Suprapubic skin (tissue), 4 donors: ENCODE results near the gene DAP. TPM values are rescaled to one million over a fixed set of nuclear protein-coding genes. Genes with fewer than 3 reads are reported as not detected.
"Not testable (repeated sequence)": the region's sequence is repeated elsewhere in the genome, so short reads cannot be mapped to it uniquely, and the experiment has no call there.

Experiments used
- DNase-seq, 2 donors: peaks; one replicate each; pipeline ENCODE4 v3.0.0-alpha.2; 2019; ENCODE audit warnings: low spot score in 2 of 2
- H3K27ac ChIP-seq: fragments of 200-600 bp; sonication (generic); one replicate; pipeline ENCODE4 v1.5.1; 2019
- H3K27me3 ChIP-seq: fragments of 200-600 bp; sonication (generic); one replicate; pipeline ENCODE4 v1.5.1; 2019
- H3K36me3 ChIP-seq: fragments of 200-600 bp; sonication (generic); one replicate; pipeline ENCODE4 v1.5.1; 2019
- H3K4me1 ChIP-seq: fragments of 200-600 bp; sonication (generic); one replicate; pipeline ENCODE4 v1.5.1; 2019
- H3K4me3 ChIP-seq: fragments of 200-600 bp; sonication (generic); one replicate; pipeline ENCODE4 v1.5.1; 2019; ENCODE audit warnings: mild to moderate bottlenecking
- H3K9me3 ChIP-seq: fragments of 200-600 bp; sonication (generic); one replicate; pipeline ENCODE4 v1.5.1; 2019
- CTCF ChIP-seq, 2 donors: fragments of 200-600 bp in 1 of 2; fragments of 450-650 bp in 1 of 2; sonication (generic) in 1 of 2; IDR thresholded peaks; one replicate each; pipeline ENCODE4 v1.5.1; 2016 to 2019; ENCODE audit warnings: antibody characterized with exemption in 2 of 2, mild to moderate bottlenecking in 1 of 2, moderate library complexity in 1 of 2
- EP300 ChIP-seq: sonication (generic); formaldehyde crosslinking; IDR thresholded peaks from one replicate; pipeline ENCODE4 v1.6.1; 2017; ENCODE audit warnings: antibody characterized with exemption
- POLR2A ChIP-seq, 2 donors: fragments of 450-650 bp; IDR thresholded peaks; one replicate each; pipeline ENCODE4 v1.6.1; 2017; ENCODE audit warnings: antibody characterized with exemption in 2 of 2, mild to moderate bottlenecking in 2 of 2, moderate library complexity in 2 of 2
- POLR2AphosphoS5 ChIP-seq, 3 donors: sonication (generic); formaldehyde crosslinking; IDR thresholded peaks; one replicate each; pipeline ENCODE4 v1.6.1; 2017; ENCODE audit warnings: antibody characterized with exemption in 3 of 3
- WGBS: methylation state at CpG from one replicate; pipeline ENCODE4 v1.1.5; 2018; 5-methylcytosine and 5-hydroxymethylcytosine counted together
- total RNA-seq, 4 donors: library from RNA; depleted of rRNA; stranded (reverse); fragments of >200 nt; gene quantifications; one replicate each; pipeline ENCODE4 v1.1.0, GENCODE V29; 2016

DAP gene
- total RNA-seq, 4 donors from 2014 or later: 37.8 to 71.7 (median 56.4) TPM

GRCh38 chr5:10634050-10634449 lies 127.0 kb downstream of the DAP start:
- no peak overlapping the region for H3K27ac ChIP-seq
- TF ChIP-seq POLR2A (IDR thresholded peaks at IDR 0.05): no peak
- no peaks in the 10 kb centered on the region for H3K27me3 ChIP-seq
- peak in 1 of 2 donors; percentile 41 for DNase-seq
- no peaks in the 10 kb centered on the region for H3K9me3 ChIP-seq
- no peaks in the 10 kb centered on the region for H3K36me3 ChIP-seq
- WGBS: 71% methylated on average over 4 of the region's 4 CpGs
- H3K4me3 ChIP-seq: no peak overlapping the region
- H3K4me1 ChIP-seq: peaks cover 15% of the 10 kb centered on the region

- no peaks in the 10 kb centered on the region for H3K27me3 ChIP-seq
- H3K27ac ChIP-seq: no peak overlapping the region
- peaks cover 15% of the 10 kb centered on the region for H3K4me1 ChIP-seq
- no peaks in the 10 kb centered on the region for H3K9me3 ChIP-seq
- no peaks in the 10 kb centered on the region for H3K36me3 ChIP-seq
- WGBS: 82% methylated on average over 28 of the region's 28 CpGs
- TF ChIP-seq POLR2A (IDR thresholded peaks at IDR 0.05) (no peak), EP300 (no peak), POLR2AphosphoS5 (IDR thresholded peaks at IDR 0.05) (no peak), CTCF (IDR thresholded peaks at IDR 0.05) (no peak)
- DNase-seq: peak in 1 of 2 donors; percentile 63
- no peak overlapping the region for H3K4me3 ChIP-seq
These were observed 127.6 kb downstream of the DAP start for GRCh38 chr5:10633271-10634049.

GRCh38 chr5:10632110-10632761 lies 128.8 kb downstream of the DAP start:
- no peak overlapping the region for H3K4me3 ChIP-seq
- H3K9me3 ChIP-seq: no peaks in the 10 kb centered on the region
- TF ChIP-seq EP300 (no peak), POLR2A (IDR thresholded peaks at IDR 0.05) (no peak), CTCF (IDR thresholded peaks at IDR 0.05) (no peak), POLR2AphosphoS5 (IDR thresholded peaks at IDR 0.05) (no peak)

GRCh38 chr5:10631316-10631996 lies 129.6 kb downstream of the DAP start:
- no peak for DNase-seq
- WGBS: 91% methylated on average over 18 of the region's 18 CpGs
- Histone ChIP-seq H3K27ac (no peak overlapping the region), H3K9me3 (no peaks in the 10 kb centered on the region), H3K4me1 (peaks cover 34% of the 10 kb centered on the region), H3K27me3 (no peaks in the 10 kb centered on the region), H3K4me3 (no peak overlapping the region), H3K36me3 (no peaks in the 10 kb centered on the region)
- TF ChIP-seq POLR2AphosphoS5 (IDR thresholded peaks at IDR 0.05) (no peak), CTCF (IDR thresholded peaks at IDR 0.05) (no peak), POLR2A (IDR thresholded peaks at IDR 0.05) (no peak), EP300 (no peak)

More at GRCh38 chr5:10632110-10632761, 128.8 kb downstream of the DAP start:
- H3K4me1 ChIP-seq: peaks cover 26% of the 10 kb centered on the region
- no peaks in the 10 kb centered on the region for H3K27me3 ChIP-seq
- H3K27ac ChIP-seq: no peak overlapping the region
- no peaks in the 10 kb centered on the region for H3K36me3 ChIP-seq
- DNase-seq: no peak
- 75% methylated on average over 23 of the region's 23 CpGs for WGBS

- H3K27ac ChIP-seq, H3K9me3 ChIP-seq, DNase-seq, H3K4me3 ChIP-seq, H3K27me3 ChIP-seq, H3K36me3 ChIP-seq: not testable (repeated sequence)
- peaks cover 38% of the 10 kb centered on the region for H3K4me1 ChIP-seq
- WGBS: 73% methylated on average over 4 of the region's 4 CpGs
These were observed 130.3 kb downstream of the DAP start for GRCh38 chr5:10630744-10631143.

- Histone ChIP-seq H3K27ac (no peak overlapping the region), H3K4me3 (no peak overlapping the region), H3K27me3 (no peaks in the 10 kb centered on the region), H3K9me3 (no peaks in the 10 kb centered on the region), H3K36me3 (no peaks in the 10 kb centered on the region), H3K4me1 (peaks cover 38% of the 10 kb centered on the region)
- TF ChIP-seq POLR2AphosphoS5 (IDR thresholded peaks at IDR 0.05): no peak
- TF ChIP-seq CTCF (IDR thresholded peaks at IDR 0.05): no peak
- TF ChIP-seq EP300: no peak
- DNase-seq: no peak
- whole genome bisulfite sequencing: 64% methylated on average over 2 of the region's 5 CpGs
These were observed 130.9 kb downstream of the DAP start for GRCh38 chr5:10630126-10630525.
